Neural progenitor cell (in vitro differentiated cells): ENCODE measurements around the gene C2CD4C.

Experiments used
- CTCF ChIP-seq: fragments of 200-600 bp; sonication (generic); IDR thresholded peaks from 2 replicates; pipeline ENCODE4 v1.5.1; 2017; ENCODE audit warnings: antibody characterized with exemption, mild to moderate bottlenecking
- EZH2 ChIP-seq: fragments of 200-600 bp; sonication (generic); IDR thresholded peaks from 2 replicates; pipeline ENCODE4 v1.6.1; 2017; ENCODE audit warnings: antibody characterized with exemption, mild to moderate bottlenecking, moderate library complexity

DNA sequence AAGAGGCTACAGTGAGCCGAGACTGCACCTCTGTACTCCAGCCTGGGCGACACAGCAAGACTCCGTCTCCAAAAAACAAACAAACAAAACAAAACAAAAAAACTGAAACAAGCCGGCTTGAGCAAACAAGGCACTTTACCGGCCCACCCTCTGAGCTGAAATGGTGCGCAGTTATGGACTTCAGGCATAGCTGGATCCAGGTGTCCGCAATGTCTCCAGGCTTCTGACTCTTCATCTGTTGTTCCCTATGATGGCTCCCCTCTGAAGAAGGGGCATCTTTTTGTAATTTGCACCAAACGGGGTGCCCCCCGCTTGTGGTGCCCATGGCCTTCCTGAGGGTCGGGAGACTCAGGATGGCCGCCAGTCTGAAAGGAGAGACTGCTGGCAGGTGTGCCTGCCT lies 6.2 kb downstream of the C2CD4C start:
- TF ChIP-seq CTCF, result no peak
- no peak for TF ChIP-seq EZH2
